ENCODE data around the gene SAA1.

Gene SAA1

GRCh38 chr11:18235394-18236334 is 30.4 kb upstream of the SAA1 start:
- no peaks in the 10 kb centered on the region for H3K27me3 ChIP-seq (ENCODE audit: insufficient read depth, low read depth)
- no peak overlapping the region for H3K9ac ChIP-seq
- no peak overlapping the region for H2AFZ ChIP-seq (ENCODE audit: low read depth)
- H3K4me3 ChIP-seq (IDR thresholded peaks at IDR 0.05; ENCODE audit: insufficient read depth, low read depth, low read length) = no peak overlapping the region
- no peaks in the 10 kb centered on the region for H3K79me2 ChIP-seq (ENCODE audit: insufficient read depth, low read depth)
- H3K4me1 ChIP-seq (ENCODE audit: low read depth, poor library complexity, severe bottlenecking) = no peaks in the 10 kb centered on the region
- H3K36me3 ChIP-seq (ENCODE audit: insufficient read depth) = no peaks in the 10 kb centered on the region
- no peak overlapping the region for H3K4me2 ChIP-seq
- H4K20me1 ChIP-seq (ENCODE audit: insufficient read depth) = no peaks in the 10 kb centered on the region
- no peak overlapping the region for H3K27ac ChIP-seq
- TF ChIP-seq CTCF (conservative IDR thresholded peaks at IDR 0.05; ENCODE audit: low read depth, low read length) = no peak

GRCh38 chr11:18236664-18237356 is 29.3 kb upstream of the SAA1 start, which contains the start of gene SAA4:
SAA4 (minus strand) TSS chr11:18236802; CDS start chr11:18235926, 876 bp downstream.
- Histone ChIP-seq H3K9ac (no peak within 1 kb of the TSS), H3K4me2 (no peak within 1 kb of the TSS), H3K36me3 (ENCODE audit: insufficient read depth) (no peaks in the 10 kb centered on the region), H3K27ac (no peak within 1 kb of the TSS), H4K20me1 (ENCODE audit: insufficient read depth) (no peaks in the 10 kb centered on the region), H3K4me1 (ENCODE audit: low read depth, poor library complexity, severe bottlenecking) (no peaks in the 10 kb centered on the region), H3K4me3 (IDR thresholded peaks at IDR 0.05; ENCODE audit: insufficient read depth, low read depth, low read length) (no peak within 1 kb of the TSS), H3K79me2 (ENCODE audit: insufficient read depth, low read depth) (no peaks in the 10 kb centered on the region), H2AFZ (ENCODE audit: low read depth) (no peak within 1 kb of the TSS), H3K27me3 (ENCODE audit: insufficient read depth, low read depth) (no peaks in the 10 kb centered on the region)
- TF ChIP-seq CTCF (conservative IDR thresholded peaks at IDR 0.05; ENCODE audit: low read depth, low read length) = no peak

GRCh38 chr11:18239655-18240054 is 26.4 kb upstream of the SAA1 start:
- no peak for TF ChIP-seq CTCF (conservative IDR thresholded peaks at IDR 0.05; ENCODE audit: low read depth, low read length)
- H3K4me2 ChIP-seq = no peak overlapping the region
- no peak overlapping the region for H2AFZ ChIP-seq (ENCODE audit: low read depth)
- H3K9ac ChIP-seq = no peak overlapping the region
- no peaks in the 10 kb centered on the region for H3K79me2 ChIP-seq (ENCODE audit: insufficient read depth, low read depth)
- no peak overlapping the region for H3K27ac ChIP-seq
- H3K27me3 ChIP-seq (ENCODE audit: insufficient read depth, low read depth) = no peaks in the 10 kb centered on the region
- no peaks in the 10 kb centered on the region for H3K36me3 ChIP-seq (ENCODE audit: insufficient read depth)
- H4K20me1 ChIP-seq (ENCODE audit: insufficient read depth) = no peaks in the 10 kb centered on the region
- peaks cover 4% of the 10 kb centered on the region for H3K4me1 ChIP-seq (ENCODE audit: low read depth, poor library complexity, severe bottlenecking)
- no peak overlapping the region for H3K4me3 ChIP-seq (IDR thresholded peaks at IDR 0.05; ENCODE audit: insufficient read depth, low read depth, low read length)

- Histone ChIP-seq H3K36me3 (ENCODE audit: insufficient read depth) (no peaks in the 10 kb centered on the region), H3K9ac (no peak overlapping the region), H4K20me1 (ENCODE audit: insufficient read depth) (no peaks in the 10 kb centered on the region), H3K4me1 (ENCODE audit: low read depth, poor library complexity, severe bottlenecking) (peaks cover 21% of the 10 kb centered on the region), H2AFZ (ENCODE audit: low read depth) (peak overlapping the region; percentile 28; the same call in 1 of the 2 replicates), H3K79me2 (ENCODE audit: insufficient read depth, low read depth) (no peaks in the 10 kb centered on the region), H3K27me3 (ENCODE audit: insufficient read depth, low read depth) (no peaks in the 10 kb centered on the region), H3K27ac (no peak overlapping the region), H3K4me2 (no peak overlapping the region), H3K4me3 (IDR thresholded peaks at IDR 0.05; ENCODE audit: insufficient read depth, low read depth, low read length) (no peak overlapping the region)
- peak; percentile 96 for TF ChIP-seq CTCF (conservative IDR thresholded peaks at IDR 0.05; ENCODE audit: low read depth, low read length)
Observed at GRCh38 chr11:18243783-18244362, 22.2 kb upstream of the SAA1 start.

Measured in KMS-11 (cell line).